ENCODE data around the gene ARHGEF28.
A peak's percentile ranks its signal among the peaks of the same experiment; 100 is the strongest.

The ARHGEF28 gene

DNA sequence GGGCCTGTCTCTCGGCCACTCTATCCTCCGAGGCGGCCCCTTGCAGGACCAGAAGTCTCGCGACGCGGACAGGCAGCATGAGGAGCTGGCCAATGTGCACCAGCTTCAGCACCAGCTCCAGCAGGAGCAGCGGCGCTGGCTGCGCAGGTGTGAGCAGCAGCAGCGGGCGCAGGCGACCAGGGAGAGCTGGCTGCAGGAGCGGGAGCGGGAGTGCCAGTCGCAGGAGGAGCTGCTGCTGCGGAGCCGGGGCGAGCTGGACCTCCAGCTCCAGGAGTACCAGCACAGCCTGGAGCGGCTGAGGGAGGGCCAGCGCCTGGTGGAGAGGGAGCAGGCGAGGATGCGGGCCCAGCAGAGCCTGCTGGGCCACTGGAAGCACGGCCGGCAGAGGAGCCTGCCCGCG lies 283.5 kb downstream of the ARHGEF28 start:
- DNase-seq = no peak

DNA sequence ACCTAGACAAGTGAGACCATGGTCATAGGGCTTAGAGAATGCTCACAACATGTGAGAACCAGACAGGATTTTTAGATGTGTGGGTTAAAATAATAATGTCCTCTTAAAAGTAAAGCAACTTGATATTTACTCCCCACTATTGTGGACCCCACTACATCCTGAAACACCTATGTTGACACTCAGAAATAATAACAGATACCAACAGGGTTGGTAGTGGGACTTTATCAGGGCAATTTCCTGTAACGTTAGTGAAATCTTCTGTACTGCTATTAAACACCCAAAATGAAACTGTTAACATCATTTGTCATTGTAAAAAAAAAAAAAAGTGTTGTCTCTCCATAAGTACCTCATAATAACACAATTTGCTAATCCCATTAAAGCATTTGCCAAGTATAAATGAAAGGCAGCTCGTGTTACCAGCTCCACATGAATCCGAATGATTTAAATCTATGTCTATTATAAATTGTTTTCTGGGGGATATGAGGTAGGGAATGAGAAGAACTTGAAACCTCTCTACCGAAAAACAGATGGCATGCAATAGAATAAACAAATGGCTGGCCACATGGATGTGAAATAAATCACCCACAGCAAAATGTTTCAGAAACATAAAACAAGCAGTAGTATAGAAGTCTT lies 285.9 kb downstream of the ARHGEF28 start:
- no peak for DNase-seq

DNA sequence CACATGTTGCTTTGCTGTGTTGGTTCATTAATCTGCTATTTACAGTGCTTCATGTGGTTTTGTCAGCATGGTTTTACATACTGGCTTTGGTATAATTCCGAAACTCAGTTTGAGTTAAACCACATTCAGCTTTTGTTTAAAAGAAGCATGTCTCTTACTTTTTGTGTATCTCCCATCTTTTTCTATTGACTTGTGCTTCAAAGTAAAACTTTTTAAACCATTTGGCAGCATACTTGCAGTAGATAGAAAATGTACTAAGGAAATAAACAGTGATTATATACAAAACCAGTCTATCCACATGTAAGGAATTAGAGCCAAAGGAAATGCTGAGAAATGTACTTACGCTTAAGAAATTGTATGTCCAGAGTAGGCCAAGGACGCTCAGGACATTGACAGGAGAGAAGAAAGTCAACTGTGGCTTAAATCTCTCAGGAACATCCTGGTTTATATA lies 286.9 kb downstream of the ARHGEF28 start:
- DNase-seq = no peak

DNA sequence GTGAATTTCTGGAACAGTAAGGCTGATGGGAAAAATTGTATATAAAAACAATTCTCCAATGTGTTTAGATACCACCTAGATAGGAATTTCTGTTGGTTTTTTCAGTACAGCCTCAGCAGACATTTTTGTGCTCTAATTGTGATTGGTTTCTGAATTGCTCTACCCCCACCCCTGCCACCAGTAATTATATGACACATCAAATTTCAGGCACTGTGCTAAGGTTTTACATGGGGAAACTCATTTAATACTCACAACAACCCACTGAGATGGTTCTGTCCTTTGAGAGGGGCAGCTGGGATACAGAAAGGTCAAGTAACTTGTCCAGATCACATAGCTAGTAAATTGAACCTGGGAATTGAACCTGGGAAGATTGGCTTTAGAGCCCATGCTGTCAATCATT lies 288.0 kb downstream of the ARHGEF28 start:
- DNase-seq = no peak

DNA sequence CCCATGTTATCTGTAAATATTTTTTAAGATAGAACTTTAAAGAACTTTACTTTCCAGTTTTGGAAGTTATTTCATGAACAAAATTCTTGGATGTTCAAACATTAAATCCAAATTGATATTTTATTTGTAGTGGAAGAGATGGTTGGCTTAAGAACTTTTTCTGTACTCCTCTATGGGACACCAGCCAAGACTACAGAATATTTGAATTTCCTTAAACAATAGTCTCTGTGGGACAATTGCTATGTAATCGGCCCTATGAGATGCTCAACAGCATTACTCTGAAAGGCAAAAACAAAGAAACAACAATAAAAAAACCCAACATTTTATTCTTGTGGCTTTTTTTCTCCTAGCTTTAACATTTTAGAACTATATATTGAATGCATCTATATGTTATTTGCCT lies 289.3 kb downstream of the ARHGEF28 start:
- DNase-seq = no peak

DNA sequence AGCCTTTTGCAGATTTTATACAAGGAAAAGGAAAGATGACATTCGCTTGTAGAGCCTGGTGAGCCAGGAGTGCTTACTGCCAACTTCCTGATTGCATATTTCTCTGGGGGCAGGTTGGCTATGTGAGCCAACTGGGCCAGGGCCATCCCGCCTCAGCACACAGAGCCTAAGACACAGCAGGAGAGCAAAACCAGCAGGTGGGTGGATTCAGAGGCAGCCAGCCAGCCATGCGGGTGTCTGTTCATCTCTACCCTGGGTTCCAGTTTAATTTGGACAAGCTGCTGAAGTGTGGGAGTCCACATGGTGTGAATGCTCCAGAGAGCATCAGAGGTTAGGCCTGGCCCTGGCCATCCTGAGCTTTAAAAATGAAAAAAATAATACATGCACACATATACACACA lies 291.4 kb downstream of the ARHGEF28 start:
- no peak for DNase-seq

DNA sequence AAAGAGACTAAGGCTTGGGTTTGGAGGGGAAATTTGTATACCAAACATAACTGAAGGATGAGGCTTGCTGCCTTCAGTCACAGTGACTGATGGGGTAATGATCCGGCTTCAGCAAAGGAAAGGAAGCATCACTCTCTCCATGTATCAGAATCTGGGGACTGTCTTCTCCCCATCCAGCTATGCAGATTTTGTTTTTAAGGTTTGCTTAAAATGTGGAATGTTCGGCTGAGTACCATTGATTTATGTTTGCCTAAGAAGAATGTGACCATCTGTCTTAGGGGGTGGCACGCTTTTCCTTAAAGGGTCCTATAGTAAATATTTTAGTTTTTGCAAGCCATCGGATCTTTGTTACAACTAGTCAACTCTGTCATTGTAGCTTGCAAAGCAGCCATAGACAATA lies 291.9 kb downstream of the ARHGEF28 start:
- no peak for DNase-seq

DNA sequence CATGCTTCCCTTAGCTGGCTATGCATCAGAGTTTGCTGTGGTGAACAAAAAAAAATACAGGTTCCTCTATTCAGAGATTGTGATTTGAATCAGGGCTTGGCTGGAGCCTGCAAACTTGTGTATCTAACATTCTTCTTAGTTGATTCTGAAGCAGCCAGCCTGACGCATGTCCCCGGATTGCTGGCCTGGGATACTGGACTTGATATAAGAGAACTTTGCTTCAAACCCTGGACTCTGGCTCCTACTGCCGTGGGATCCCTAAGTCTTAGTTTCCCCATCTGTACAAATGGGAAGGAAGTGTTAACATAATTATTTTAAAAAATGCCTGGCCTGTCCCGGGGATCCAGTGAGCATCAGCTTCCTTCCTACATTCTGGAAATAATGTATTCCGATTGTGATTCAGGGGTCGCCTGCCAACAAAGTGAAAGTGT lies 292.8 kb downstream of the ARHGEF28 start:
- no peak for DNase-seq

DNA sequence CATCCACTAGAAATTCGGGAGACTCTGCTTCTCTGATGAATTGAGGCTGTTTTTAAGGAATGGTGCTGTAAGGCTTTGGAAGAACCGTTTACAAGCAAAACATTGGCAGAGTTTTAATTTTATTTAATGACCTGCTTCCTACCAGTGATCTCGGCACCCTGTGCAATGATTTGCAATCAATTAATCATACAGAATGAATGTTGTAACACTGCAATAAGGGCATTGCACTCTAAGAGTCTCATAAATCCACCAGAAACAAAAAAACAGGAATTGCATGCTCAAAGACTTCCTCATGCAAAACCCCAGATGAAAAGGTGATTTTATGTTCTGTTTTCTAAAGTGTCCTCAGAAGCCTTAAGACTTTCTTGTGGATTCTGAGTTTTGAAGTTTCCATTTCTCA lies 295.7 kb downstream of the ARHGEF28 start:
- DNase-seq = no peak

DNA sequence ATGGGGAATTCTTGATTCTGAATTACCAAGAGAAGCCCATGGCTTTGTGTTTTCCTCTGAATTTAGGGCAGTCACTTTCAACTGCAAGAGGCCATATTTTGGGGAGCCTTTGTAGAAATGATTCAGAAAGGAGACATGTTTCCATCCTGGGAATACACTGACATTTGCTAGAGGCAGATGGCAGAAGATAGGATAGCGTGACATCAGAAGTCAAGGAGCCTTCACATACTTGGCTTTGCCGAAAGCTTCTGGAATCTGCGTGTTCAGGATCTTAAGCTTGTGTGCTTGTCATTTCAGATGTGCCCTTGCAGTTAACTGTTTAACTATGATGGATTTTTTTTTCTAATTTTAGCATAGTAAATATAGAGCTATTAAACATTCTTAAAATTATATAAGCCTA lies 296.2 kb downstream of the ARHGEF28 start:
- no peak for DNase-seq

DNA sequence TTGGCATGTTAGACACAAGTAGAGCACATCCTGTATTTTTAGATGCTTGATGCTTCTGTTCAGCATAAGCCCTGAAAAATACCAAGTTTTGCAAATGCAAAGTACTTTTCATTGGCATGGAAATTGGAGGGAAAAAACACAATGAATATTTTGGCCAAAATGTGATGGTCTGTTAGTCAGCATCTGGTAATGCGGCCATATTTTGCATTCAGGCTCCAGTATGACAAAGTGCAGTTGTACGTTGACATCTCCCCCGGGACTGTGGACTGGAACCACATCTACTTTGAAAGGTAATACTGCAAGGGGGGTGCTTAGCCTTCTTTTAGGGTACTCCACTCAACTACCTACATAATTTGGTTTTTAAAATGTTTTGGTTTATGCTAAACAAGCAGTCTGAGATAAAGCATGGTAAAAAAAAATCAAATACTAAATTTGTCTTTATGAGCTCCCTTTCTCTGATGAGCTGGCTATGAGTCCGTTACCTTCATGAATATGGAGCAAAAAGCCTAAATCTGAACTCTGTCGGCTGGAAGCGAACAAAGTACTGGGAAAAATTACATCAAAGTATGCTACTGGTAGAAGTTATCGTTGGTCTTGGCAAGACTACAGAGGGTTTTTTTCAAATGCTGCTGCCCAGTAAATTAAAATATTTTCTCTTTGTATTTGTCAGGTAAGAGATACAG lies 297.0 kb downstream of the ARHGEF28 start:
- no peak for DNase-seq

DNA sequence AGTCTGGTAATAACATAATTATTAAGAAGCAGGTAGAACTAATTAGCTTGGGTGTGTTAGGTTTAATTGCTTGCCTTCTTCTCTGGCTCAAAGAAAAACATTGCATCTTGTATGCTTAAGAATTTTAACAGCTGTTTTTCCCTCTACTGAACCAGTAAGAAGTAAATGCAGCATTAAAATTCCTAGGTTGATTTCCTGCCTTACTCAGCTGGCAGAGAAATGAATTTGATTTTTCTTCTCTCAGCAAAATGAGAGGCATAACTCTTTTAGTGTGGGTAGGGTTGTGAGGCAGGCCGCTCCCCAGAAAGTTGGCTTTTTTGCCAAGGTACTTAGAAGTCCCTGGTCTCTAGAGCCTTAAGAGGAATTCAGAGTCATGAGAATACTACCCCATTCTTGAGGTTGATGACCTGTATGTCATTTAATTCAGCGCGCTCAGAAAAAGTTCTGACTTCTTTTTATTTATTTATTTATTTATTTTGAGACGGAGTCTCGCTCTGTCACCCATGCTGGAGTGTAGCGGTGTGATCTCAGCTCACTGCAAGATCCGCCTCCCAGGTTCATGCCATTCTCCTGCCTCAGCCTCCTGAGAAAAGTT lies 302.6 kb downstream of the ARHGEF28 start:
- no peak for DNase-seq

DNA sequence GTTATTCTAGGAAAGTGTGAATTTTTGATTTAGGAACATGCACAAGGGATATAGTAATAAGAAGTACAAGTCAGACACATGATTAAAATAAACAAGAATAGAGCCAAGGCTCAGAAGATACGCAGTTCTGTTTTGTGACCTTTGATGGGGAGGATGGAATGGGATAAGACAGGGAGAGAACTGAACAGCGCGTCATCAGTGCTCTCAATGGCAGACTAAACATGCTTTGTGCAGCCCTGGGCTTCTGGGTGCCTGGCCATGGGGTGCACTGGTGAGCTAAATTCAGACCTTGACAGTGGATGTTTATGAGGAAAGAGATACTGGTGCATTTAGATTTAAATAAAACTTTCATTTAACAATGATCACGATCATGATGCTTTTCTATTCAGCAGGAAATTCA lies 309.7 kb downstream of the ARHGEF28 start:
- no peak for DNase-seq

DNA sequence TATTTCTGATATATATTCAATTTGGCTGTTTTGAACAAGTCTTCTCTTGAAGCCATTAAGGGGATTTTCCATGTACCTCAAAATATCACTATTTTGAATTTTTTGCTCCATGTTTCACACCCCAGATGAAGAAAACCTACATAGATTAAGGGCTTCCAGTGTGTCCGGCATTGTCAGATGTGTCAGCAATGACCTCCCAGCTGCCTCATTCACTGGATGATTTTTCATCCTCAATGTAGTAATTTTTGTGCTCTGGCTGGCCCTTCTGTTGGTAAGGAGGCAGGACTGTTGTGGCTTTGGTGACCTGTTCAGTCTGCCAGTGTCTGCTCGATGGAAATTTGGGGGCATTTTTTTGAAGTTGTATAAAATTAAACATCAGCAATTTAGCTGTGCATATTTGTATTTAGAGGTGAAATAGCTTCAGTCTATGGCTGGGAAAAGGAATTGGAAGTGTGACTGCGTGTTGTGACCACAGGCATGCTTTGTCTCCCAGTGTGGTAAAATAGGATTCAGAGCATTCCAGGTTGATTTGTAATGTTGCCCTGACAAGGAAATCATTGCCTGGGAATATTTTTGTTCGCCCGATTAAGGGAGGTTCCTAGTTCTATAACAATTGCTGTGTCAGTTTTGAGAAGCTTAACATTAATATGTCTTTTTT lies 312.4 kb downstream of the ARHGEF28 start:
- no peak for DNase-seq

DNA sequence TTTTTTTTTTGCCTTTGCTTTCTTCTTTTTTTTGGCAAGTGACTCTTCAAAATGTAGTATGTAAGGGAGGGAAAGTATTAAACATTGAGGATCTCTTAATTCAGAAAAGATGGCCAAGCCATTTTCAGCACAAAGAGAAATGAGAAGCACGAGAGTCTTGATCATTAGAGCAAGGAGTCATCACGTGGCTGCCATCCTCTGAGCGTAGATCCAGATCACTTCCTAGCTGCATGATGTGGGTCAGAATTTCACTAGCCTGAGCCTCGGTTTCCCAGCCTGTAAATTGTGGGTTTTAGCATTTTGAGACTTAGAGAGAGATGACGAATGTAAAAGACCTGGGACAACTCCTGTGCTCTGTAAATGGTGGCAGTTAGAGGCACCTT lies 312.9 kb downstream of the ARHGEF28 start:
- DNase-seq = no peak

DNA sequence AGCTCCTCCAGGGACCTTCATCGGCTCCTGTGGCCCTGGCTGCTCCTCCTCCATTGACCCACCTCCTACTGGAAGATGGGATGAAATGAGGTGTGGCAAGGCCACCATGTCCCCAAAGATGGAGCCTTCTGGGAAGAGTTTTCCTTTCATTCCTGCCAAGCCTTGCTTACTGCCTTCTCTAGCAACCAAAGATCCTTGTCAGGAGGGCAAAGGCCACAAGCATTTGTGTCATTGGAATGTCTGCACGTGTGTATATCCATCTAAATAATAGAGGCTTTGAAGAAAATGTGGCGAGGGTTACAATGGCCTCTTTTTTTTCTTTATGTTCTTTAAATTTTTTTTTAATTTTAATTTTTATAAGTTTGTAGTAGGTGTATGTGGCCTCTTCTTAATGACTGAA lies 313.6 kb downstream of the ARHGEF28 start:
- no peak for DNase-seq

DNA sequence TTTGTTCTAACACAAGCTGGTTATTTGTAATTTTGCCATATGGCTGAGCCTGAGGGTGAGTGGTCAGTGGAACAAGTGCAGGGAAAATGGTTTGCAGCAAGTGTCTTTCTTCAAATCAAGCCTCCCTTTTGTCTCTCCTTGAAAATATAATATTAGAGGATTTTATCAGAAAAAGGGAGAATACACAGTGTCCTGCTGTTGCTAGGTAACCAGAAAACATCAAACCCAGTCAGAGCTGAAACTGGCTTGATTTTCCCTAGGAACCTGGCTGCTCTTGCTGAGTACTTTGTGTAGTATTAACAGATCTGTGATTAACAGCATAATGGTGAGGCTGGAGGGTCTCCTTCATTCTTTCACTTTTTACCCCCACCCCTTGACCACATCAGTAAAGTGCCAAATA lies 314.0 kb downstream of the ARHGEF28 start:
- DNase-seq = no peak

DNA sequence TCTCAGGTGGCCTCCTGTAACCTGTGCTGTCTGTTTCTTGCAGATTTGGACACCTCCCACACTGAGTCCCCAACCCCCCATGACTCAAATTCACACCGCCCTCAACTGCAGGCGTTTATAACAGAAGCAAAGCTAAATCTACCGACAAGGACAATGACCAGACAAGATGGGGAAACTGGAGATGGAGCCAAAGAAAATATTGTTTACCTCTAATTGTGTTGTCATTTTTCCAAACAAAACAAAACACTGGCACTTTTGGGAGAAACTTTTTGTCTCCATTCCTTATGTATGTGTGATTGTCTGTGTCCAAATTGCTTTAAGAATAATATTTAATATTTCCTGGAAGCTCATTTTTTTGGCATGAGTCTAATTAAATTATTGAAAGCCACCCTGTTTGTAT lies 314.8 kb downstream of the ARHGEF28 start:
- DNase-seq = no peak

DNA sequence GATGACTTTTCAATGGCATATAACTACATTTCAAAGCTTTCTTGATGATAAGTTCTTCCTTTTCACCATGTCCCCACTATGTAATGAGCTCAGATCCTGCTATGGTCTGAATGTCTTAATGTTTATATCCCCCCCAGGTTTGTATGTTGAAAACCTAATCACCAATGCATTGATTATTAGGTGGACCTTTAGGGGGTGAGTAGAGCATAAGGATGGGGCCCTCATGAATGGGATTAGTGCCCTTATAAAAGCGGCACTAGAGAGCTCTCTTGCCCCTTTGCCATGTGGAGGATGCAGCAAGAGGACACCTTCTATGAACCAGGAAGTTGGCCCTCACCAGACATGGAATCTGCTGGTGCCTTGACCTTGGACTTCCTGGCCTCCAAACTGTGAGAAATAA lies 316.8 kb downstream of the ARHGEF28 start:
- no peak for DNase-seq

DNA sequence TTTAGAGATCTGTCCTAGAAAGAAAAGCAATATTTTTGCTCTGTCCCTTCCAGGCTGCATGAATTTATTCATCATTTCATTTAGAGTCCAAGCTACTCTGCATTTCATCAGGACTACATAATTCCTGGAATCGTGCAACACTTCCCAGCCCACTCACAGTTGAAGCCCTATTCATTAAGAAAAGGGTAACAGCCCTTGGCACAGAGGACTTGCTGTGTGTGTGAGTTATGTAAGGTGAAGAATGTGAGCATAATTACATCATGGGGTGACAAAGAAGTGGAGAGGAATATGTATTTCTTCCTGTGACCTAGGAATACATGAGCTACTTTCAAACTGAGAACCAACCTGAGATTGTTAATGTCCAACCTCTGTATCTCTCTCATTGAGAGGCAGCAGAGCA lies 317.4 kb downstream of the ARHGEF28 start:
- DNase-seq = no peak

DNA sequence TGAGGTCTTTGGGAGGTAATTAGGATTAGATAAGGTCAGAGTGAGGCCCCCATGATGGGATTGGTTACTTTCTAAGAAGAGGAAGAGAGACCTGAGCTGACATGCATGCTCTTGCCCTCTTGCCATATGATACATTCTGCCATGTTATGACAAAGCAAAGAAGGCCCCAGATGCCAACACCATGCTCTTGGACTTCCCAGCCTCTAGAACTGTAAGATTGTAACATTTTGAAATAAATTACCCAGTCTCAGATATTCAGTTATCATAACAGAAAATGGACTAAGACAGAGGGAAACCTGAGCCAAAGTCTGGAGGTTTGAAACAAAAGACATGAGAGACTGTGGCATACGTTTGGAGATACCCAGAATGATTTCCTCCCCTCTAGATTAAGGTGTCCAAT lies 318.6 kb downstream of the ARHGEF28 start:
- DNase-seq = no peak

DNA sequence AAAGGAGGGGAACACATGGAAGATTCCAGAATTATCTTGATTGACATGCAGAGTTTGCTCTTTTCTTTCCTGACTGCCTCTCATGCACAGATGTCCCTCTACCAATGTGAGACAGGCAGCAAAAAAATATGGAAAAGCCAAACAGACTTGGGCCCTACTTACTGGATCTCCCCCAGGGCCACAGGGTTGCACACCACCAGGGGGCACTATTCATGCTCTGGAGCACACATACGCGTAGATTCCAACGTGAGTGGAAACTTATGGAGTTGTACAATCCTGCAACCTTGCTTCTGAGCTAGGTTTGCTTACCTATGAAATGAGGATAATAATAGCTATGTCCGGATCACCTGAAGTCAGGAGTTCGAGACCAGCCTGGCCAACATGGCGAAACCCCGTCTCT lies 319.5 kb downstream of the ARHGEF28 start:
- peak in 1 of 2 donors; percentile 0 for DNase-seq

DNA sequence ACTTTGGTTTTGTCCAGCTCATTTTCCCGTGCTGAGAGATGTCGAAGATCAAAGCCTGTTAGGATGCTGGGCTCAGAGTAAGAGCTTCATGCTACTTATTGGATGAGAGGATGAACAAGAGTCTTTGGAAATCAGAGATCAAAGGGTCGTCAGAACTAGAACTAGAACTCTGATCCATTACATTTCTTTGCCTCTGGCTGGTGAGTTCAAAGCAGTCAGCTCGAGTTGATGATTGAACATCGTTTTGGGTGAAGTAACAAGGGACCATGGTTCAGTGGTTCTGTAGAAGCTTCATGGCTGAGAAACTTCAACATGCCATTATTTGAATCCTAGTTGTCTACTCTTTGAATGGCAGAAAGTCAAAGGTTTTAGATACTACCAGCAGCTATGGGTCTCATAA lies 320.3 kb downstream of the ARHGEF28 start:
- no peak for DNase-seq
